GM21367 (cell line): ENCODE measurements around the gene NPY1R.

Source experiments
- ATAC-seq: cut with Tn5 transposase; IDR thresholded peaks from one replicate; pipeline ENCODE4 v1.9.1; 2021; ENCODE audit not compliant: unreplicated experiment

Gene NPY1R

DNA sequence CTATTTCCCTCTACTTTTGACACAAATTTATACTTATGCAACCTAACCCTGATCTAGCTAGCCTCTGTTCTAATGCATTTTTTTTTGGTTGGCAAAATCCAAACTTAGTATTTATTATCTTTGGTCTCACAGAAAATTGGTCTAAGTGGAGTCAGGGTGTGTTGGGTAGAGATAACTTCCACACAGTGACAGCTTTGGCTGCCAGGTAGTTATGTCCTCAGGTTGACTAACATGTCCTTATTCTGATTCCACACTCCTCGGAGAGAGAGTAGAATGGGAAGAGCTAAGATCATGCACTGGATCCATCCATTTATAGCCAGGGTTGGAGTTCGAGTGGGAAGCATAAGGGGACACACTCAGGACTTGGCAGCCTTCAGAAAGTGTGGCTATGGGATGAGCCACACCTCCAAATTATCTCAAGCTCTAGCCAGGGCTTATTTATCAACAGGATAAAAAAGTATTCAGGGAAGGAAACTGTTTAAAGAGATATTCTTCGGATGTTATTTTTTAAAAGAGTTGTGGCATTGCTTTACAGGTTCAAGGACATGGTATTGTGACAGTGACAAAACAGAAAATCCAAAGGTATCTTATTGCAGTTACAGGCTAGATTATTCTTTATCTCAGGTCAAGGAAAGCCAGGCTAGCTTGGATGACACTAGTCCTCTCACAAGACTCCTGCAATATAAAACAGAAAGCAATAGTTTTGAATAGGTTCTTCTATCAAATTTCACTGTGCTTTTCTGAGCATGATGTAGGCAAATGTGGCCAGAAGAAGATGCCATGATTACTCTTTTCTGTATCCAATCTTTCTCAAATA lies 51.5 kb downstream of the NPY1R start:
- no peak for ATAC-seq

GRCh38 chr4:163279713-163280112 lies 52.7 kb downstream of the NPY1R start:
- no peak for ATAC-seq

GRCh38 chr4:163274861-163275260 lies 57.5 kb downstream of the NPY1R start:
- ATAC-seq: no peak
